HCT116 (cell line): ENCODE measurements around the gene TBK1. TPM values are rescaled to one million over a fixed set of nuclear protein-coding genes. Genes with fewer than 3 reads are reported as not detected.
A peak's percentile ranks its signal among the peaks of the same experiment; 100 is the strongest.

ENCODE experiments used
- ATAC-seq: fragments of 200-7000 bp; cut with Tn5 transposase; 2 replicates; pipeline ENCODE4 v1.9.1; 2020; ENCODE audit warnings: mild to moderate bottlenecking, moderate library complexity
- BruUV-seq: library from RNA; stranded (reverse); fragments of 400-500 nt; replicated peaks from 2 replicates; lab custom pipeline; 2021; lab: Mats Ljungman, UMichigan
- CTCF ChIA-PET: fragments of 300-600 bp; sonication (Branson Sonifier 250); formaldehyde crosslinking; loops from one replicate; lab custom pipeline; 2021; ENCODE audit warnings: antibody characterized with exemption; lab: Charles Lee
- POLR2A ChIA-PET: fragments of 300-600, 350-600 bp; sonication (Branson Sonifier 250); formaldehyde crosslinking; loops from one replicate; lab custom pipeline; 2021; ENCODE audit warnings: antibody characterized with exemption; lab: Charles Lee
- RAD21 ChIA-PET, 2 experiments: fragments of 300-600 bp; sonication (Branson Sonifier 250); formaldehyde crosslinking; loops; one replicate each; lab custom pipeline; 2023; ENCODE audit warnings: low total read pairs in 2 of 2; ENCODE audit not compliant: uncharacterized antibody in 2 of 2, unreplicated experiment in 2 of 2, low non-redundant PET in 1 of 2; lab: Charles Lee
- DNase-seq: peaks from one replicate; pipeline ENCODE4 v3.0.0-alpha.2; 2010; ENCODE audit warnings: low read depth, low spot score
- H2AFZ ChIP-seq: fragments of 200-600 bp; shearing (Covaris generic), sonication (generic); 2 replicates; pipeline ENCODE4 v1.6.1; 2017; ENCODE audit warnings: low read depth, mixed run types, mixed read lengths, antibody characterized with exemption, low read length; ENCODE audit not compliant: poor library complexity, severe bottlenecking
- H3K27ac ChIP-seq: 2 replicates; pipeline ENCODE4 v1.5.1; 2012; ENCODE audit warnings: low read depth, low read length
- H3K27me3 ChIP-seq: fragments of 200-600 bp; sonication (generic); 2 replicates; pipeline ENCODE4 v1.6.1; 2016; ENCODE audit warnings: mixed run types, low read length, mixed read lengths; ENCODE audit not compliant: insufficient read depth
- H3K36me3 ChIP-seq, 2 experiments: fragments of 200-500 bp in 1 of 2; fragments of 200-600 bp in 1 of 2; sonication (Bioruptor generic) in 1 of 2; sonication (generic) in 1 of 2; 2 replicates each; pipeline versions ENCODE4 v1.5.1 to v1.6.1; 2014 to 2016; ENCODE audit warnings: low read length in 2 of 2, inconsistent platforms in 1 of 2, mixed read lengths in 1 of 2, mixed run types in 1 of 2; ENCODE audit not compliant: insufficient read depth in 2 of 2, control insufficient read depth in 1 of 2
- H3K4me1 ChIP-seq, 2 experiments: fragments of 200-600 bp in 1 of 2; sonication (generic) in 1 of 2; 2 replicates each; pipeline versions ENCODE4 v1.5.1 to v1.6.1; 2012 to 2017; ENCODE audit warnings: low read length in 2 of 2, inconsistent platforms in 1 of 2, mild to moderate bottlenecking in 1 of 2, mixed read lengths in 1 of 2, mixed run types in 1 of 2, moderate library complexity in 1 of 2; ENCODE audit not compliant: insufficient read depth in 2 of 2, control insufficient read depth in 1 of 2
- H3K4me2 ChIP-seq: fragments of 200-600 bp; sonication (generic); 2 replicates; pipeline ENCODE4 v1.6.1; 2017; ENCODE audit warnings: mixed run types, low read length, mixed read lengths
- H3K4me3 ChIP-seq, 2 experiments: fragments of 200-600 bp in 1 of 2; sonication (generic) in 1 of 2; replicated peaks in 1 of 2; 2 replicates each; pipeline ENCODE4 v1.5.1; 2011 to 2016; ENCODE audit warnings: low read length in 2 of 2, control low read depth in 1 of 2, low read depth in 1 of 2, mild to moderate bottlenecking in 1 of 2, mixed read lengths in 1 of 2, mixed run types in 1 of 2
- H3K79me2 ChIP-seq: fragments of 200-600 bp; sonication (generic); 2 replicates; pipeline ENCODE4 v1.6.1; 2017; ENCODE audit warnings: mild to moderate bottlenecking, mixed run types, low read length, moderate library complexity, mixed read lengths; ENCODE audit not compliant: insufficient read depth
- H3K9ac ChIP-seq: fragments of 200-600 bp; sonication (generic); 2 replicates; pipeline ENCODE4 v1.6.1; 2016; ENCODE audit warnings: low read length, mixed read lengths
- H3K9me2 ChIP-seq: fragments of 200-600 bp; sonication (generic), shearing (Covaris generic); 2 replicates; pipeline ENCODE4 v1.6.1; 2017; ENCODE audit warnings: mixed run types, mild to moderate bottlenecking, moderate library complexity; ENCODE audit not compliant: insufficient read depth
- H3K9me3 ChIP-seq, 2 experiments: fragments of 200-500 bp in 1 of 2; fragments of 200-600 bp in 1 of 2; sonication (Bioruptor generic) in 1 of 2; sonication (generic) in 1 of 2; 2 replicates each; pipeline ENCODE4 v1.6.1; 2014 to 2017; ENCODE audit warnings: low read length in 2 of 2, mixed read lengths in 2 of 2, inconsistent platforms in 1 of 2, low read depth in 1 of 2, mild to moderate bottlenecking in 1 of 2, mixed run types in 1 of 2, moderate library complexity in 1 of 2; ENCODE audit not compliant: control insufficient read depth in 1 of 2, insufficient read depth in 1 of 2
- H4K20me1 ChIP-seq: fragments of 200-600 bp; sonication (generic), shearing (Covaris generic); 2 replicates; pipeline ENCODE4 v1.6.1; 2017; ENCODE audit warnings: mixed run types, mild to moderate bottlenecking, moderate library complexity; ENCODE audit not compliant: insufficient read depth
- CBX3 ChIP-seq: IDR thresholded peaks from 2 replicates; pipeline ENCODE4 v1.6.1; 2012; ENCODE audit warnings: low read depth
- CEBPB ChIP-seq: IDR thresholded peaks from 2 replicates; pipeline ENCODE4 v1.6.1; 2012; ENCODE audit warnings: low read depth
- CTCF ChIP-seq, 3 experiments: fragments of 200-600 bp in 1 of 3; sonication (generic) in 1 of 3; IDR thresholded peaks in 2 of 3; conservative IDR thresholded peaks in 1 of 3; 2 replicates each; pipeline ENCODE4 v1.5.1; 2012 to 2017; ENCODE audit warnings: low read depth in 2 of 3, low read length in 2 of 3, antibody characterized with exemption in 1 of 3, borderline replicate concordance in 1 of 3, control low read depth in 1 of 3, mild to moderate bottlenecking in 1 of 3, mixed read lengths in 1 of 3, mixed run types in 1 of 3, moderate library complexity in 1 of 3; ENCODE audit not compliant: insufficient read depth in 1 of 3
- ELF1 ChIP-seq: IDR thresholded peaks from 2 replicates; pipeline ENCODE4 v1.6.1; 2012; ENCODE audit warnings: low read depth, borderline replicate concordance
- EZH2 ChIP-seq: fragments of 200-600 bp; sonication (generic); IDR thresholded peaks from 2 replicates; pipeline ENCODE4 v1.6.1; 2017; ENCODE audit warnings: antibody characterized with exemption, mixed run types
- EZH2phosphoT487 ChIP-seq: fragments of 200-600 bp; IDR thresholded peaks from 2 replicates; pipeline ENCODE4 v1.6.1; 2018; ENCODE audit warnings: antibody characterized with exemption, borderline replicate concordance
- FOSL1 ChIP-seq: IDR thresholded peaks from 2 replicates; pipeline ENCODE4 v1.6.1; 2012; ENCODE audit warnings: low read depth
- POLR2A ChIP-seq: IDR thresholded peaks from 2 replicates; pipeline ENCODE4 v1.7.0; 2011; ENCODE audit warnings: borderline replicate concordance; ENCODE audit not compliant: insufficient read depth, insufficient read length; ENCODE audit errors: extremely low read depth
- POLR2AphosphoS5 ChIP-seq: IDR thresholded peaks from 2 replicates; pipeline ENCODE4 v1.6.1; 2011; ENCODE audit warnings: mild to moderate bottlenecking, low read depth, low read length, moderate library complexity
- SIN3A ChIP-seq: IDR thresholded peaks from 2 replicates; pipeline ENCODE4 v1.6.1; 2012; ENCODE audit warnings: low read depth
- ZNF274 ChIP-seq: fragments of 200-500 bp; sonication (Bioruptor generic); IDR thresholded peaks from 2 replicates; pipeline ENCODE4 v1.6.1; 2014; ENCODE audit warnings: mild to moderate bottlenecking, low read depth, low read length, inconsistent platforms
- intact Hi-C: fragments of 100-400 bp; cut with micrococcal nuclease; formaldehyde crosslinking; loops from 2 replicates; pipeline ENCODE4 v1.10.0; 2022
- total RNA-seq: library from RNA; stranded (reverse); gene quantifications from one replicate; pipeline ENCODE4 v1.2.1, GENCODE V29; 2021; ENCODE audit not compliant: unreplicated experiment
- TF ChIP-seq, protein P1 (sequence below): IDR thresholded peaks from 2 replicates; pipeline ENCODE4 v1.6.1; 2011; ENCODE audit warnings: mild to moderate bottlenecking, low read length, moderate library complexity; ENCODE audit not compliant: insufficient replicate concordance; ENCODE audit errors: extremely low read depth

Gene TBK1
- total RNA-seq, 1 experiment from 2014 or later, result 27.0 TPM

DNA sequence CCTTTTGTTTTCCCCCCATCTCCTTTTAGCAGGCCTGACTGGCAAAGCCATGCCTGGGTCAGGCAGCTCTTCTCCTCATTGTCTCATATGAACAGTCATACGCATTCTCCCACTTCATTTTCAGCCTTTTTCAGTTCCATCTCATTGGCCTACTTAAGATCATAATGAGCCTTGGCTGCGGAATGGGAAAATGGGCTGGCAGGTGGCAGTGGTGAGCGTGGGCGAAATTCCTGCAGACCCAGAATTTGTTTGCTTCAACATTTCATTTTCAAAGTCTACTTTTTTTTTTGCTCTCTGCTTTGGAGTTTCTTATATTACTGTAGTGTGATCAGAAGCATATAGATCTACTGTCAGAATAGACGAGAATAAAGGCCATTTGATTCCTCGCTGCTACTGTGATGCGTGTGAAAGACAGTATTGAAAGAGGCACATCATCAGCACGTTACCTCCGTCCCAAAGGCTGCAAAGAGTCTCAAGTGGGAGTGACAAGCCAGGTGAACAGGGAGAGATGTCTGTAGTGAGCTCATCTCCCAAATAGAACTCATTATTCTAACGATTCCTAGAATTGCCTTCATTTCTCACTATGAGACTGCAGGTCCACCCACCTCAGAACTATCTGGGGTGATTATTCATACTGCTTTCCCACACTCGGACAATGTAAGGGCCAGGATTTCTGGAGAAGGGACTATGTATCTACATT lies 73.7 kb downstream of the TBK1 start:
- no peak overlapping the region for H3K27ac ChIP-seq
- ChIA-PET RAD21 (no interaction called here), POLR2A (no interaction called here), CTCF (no interaction called here)
- no peaks in the 10 kb centered on the region for H3K79me2 ChIP-seq
- TF ChIP-seq ZNF274 (no peak), CTCF (IDR thresholded peaks at IDR 0.05 in 2 of 3, conservative IDR thresholded peaks at IDR 0.05 in 1 of 3; ENCODE audit: borderline replicate concordance in 1 of 3, insufficient read depth in 1 of 3, low read depth in 2 of 3, low read length in 2 of 3) (0 out of 6 replicates have a peak, but pooled peaks of 1 of the 3 experiments have one; percentile 6)
- H4K20me1 ChIP-seq, result no peaks in the 10 kb centered on the region
- H3K4me1 ChIP-seq, result peaks cover 2 to 15% of the 10 kb centered on the region in 2 experiments; a peak in 2 of 4 replicates
- BruUV-seq, result no TSS peak
- no peaks in the 10 kb centered on the region for H3K9me3 ChIP-seq
- H3K27me3 ChIP-seq, result no peaks in the 10 kb centered on the region
- H3K4me3 ChIP-seq, result no peak overlapping the region
- H2AFZ ChIP-seq, result no peak overlapping the region
- no peaks in the 10 kb centered on the region for H3K36me3 ChIP-seq
- ATAC-seq (no peak), DNase-seq (no peak)
- intact Hi-C loops, result no loop called here
- H3K4me2 ChIP-seq, result no peak overlapping the region
- no peak overlapping the region for H3K9ac ChIP-seq
- no peaks in the 10 kb centered on the region for H3K9me2 ChIP-seq

DNA sequence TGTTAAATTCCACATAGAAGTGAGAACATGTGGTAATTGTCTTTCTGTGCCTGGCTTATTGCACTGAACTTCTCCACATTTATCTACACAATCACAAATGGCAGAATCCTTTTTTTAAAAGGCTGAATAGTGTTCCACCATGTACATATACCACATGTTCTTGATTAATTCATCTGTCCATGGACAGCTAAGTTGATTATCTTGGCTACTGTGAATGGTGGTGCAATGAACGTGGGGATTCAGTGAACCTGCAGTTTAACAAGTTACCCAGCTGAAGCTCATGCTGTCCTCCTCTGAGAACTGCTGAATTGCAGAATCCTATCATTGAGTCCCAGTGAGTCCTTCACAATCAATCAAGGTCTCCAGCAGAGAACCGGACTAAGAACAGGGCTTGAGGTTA lies 74.9 kb downstream of the TBK1 start:
- H2AFZ ChIP-seq, result no peak overlapping the region
- H4K20me1 ChIP-seq, result no peaks in the 10 kb centered on the region
- BruUV-seq, result no TSS peak
- H3K4me3 ChIP-seq, result no peak overlapping the region
- ATAC-seq (no peak), DNase-seq (no peak)
- H3K9me3 ChIP-seq, result no peaks in the 10 kb centered on the region
- peaks cover 2 to 15% of the 10 kb centered on the region in 2 experiments; a peak in 2 of 4 replicates for H3K4me1 ChIP-seq
- no peak overlapping the region for H3K4me2 ChIP-seq
- no peaks in the 10 kb centered on the region for H3K27me3 ChIP-seq
- H3K79me2 ChIP-seq, result no peaks in the 10 kb centered on the region
- POLR2A ChIA-PET, result no interaction called here
- RAD21 ChIA-PET, result no interaction called here
- CTCF ChIA-PET, result no interaction called here
- intact Hi-C loops, result no loop called here
- H3K27ac ChIP-seq, result no peak overlapping the region
- H3K9ac ChIP-seq, result no peak overlapping the region
- H3K9me2 ChIP-seq, result no peaks in the 10 kb centered on the region
- H3K36me3 ChIP-seq, result no peaks in the 10 kb centered on the region
- no peak for TF ChIP-seq EZH2
- TF ChIP-seq POLR2AphosphoS5, result no peak
- no peak for TF ChIP-seq CEBPB
- TF ChIP-seq, protein P1, sequence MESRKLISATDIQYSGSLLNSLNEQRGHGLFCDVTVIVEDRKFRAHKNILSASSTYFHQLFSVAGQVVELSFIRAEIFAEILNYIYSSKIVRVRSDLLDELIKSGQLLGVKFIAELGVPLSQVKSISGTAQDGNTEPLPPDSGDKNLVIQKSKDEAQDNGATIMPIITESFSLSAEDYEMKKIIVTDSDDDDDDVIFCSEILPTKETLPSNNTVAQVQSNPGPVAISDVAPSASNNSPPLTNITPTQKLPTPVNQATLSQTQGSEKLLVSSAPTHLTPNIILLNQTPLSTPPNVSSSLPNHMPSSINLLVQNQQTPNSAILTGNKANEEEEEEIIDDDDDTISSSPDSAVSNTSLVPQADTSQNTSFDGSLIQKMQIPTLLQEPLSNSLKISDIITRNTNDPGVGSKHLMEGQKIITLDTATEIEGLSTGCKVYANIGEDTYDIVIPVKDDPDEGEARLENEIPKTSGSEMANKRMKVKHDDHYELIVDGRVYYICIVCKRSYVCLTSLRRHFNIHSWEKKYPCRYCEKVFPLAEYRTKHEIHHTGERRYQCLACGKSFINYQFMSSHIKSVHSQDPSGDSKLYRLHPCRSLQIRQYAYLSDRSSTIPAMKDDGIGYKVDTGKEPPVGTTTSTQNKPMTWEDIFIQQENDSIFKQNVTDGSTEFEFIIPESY, result no peak
- no peak for TF ChIP-seq ELF1
- no peak for TF ChIP-seq POLR2A
- TF ChIP-seq CBX3, result no peak
- TF ChIP-seq FOSL1, result no peak
- TF ChIP-seq SIN3A, result no peak
- TF ChIP-seq EZH2phosphoT487, result no peak
